ENCODE results near the gene ZNF512B.
"Not testable (repeated sequence)": the region's sequence is repeated elsewhere in the genome, so short reads cannot be mapped to it uniquely, and the experiment has no call there.

The ZNF512B gene

GRCh38 chr20:63932606-63933160, 37.0 kb downstream of the ZNF512B start:
- no peak for DNase-seq

DNA sequence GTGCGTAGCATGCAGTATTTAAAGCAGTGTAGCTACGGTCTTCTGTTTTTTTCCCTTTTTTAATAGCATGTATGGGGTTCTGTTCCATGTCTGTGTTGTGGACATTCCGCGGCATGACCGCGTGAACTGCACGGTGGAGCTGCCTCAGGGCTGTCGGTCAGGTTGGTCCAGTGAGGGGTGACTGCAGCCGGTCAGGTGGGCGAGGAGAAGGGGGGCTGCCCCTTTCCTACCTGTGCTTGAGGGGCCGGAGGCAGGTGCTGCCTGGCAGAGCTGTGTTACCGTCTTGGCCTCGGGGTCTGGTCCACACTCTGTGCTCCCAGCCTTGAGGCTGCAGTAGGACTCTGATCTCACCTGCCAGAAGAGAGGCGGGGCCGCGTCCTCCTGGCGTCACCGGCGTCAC, 38.0 kb downstream of the ZNF512B start:
- no peak for DNase-seq

GRCh38 chr20:63930971-63931553, 38.7 kb downstream of the ZNF512B start:
- no peak for DNase-seq

DNA sequence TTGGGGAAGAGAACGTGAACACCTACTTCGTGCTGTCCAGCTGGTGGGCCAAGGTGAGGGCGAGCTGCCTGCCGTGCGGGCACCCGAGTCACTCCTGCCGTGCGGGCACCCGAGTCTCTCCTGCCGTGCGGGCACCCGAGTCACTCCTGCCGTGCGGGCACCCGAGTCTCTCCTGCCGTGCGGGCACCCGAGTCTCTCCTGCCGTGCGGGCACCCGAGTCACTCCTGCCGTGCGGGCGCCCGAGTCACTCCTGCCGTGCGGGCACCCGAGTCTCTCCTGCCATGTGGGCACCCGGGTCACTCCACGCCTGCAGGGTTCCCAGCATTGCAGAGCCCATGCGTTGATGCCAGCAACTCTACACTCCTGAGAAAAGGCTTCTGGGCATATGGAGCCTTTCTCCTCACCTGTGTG, 40.3 kb downstream of the ZNF512B start:
- not testable (repeated sequence) for DNase-seq

GRCh38 chr20:63929071-63929470, 40.7 kb downstream of the ZNF512B start:
- DNase-seq, result no peak

DNA sequence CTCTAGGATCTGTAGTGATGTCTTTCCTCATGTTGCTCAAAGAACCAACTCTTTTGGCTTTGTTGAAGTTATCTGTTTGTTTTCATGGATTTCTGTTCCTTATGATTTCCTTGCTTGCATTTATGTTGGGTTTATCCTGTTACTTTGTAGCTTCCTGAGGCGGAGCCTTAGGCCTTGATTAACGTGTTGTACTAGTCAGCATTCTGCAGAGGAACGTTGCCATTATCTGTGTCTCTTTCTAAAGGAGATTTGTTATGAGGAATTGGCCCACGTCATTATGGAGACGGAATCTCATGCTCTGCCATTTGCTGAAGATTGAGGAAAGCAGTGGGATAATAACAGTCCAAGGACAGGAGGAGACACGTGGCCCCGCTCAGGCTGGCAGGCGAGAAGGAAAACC, 43.4 kb downstream of the ZNF512B start:
- DNase-seq, result no peak

GRCh38 chr20:63924241-63924640, 45.5 kb downstream of the ZNF512B start:
- no peak for DNase-seq

GRCh38 chr20:63923651-63924050, 46.1 kb downstream of the ZNF512B start:
- no peak for DNase-seq

DNA sequence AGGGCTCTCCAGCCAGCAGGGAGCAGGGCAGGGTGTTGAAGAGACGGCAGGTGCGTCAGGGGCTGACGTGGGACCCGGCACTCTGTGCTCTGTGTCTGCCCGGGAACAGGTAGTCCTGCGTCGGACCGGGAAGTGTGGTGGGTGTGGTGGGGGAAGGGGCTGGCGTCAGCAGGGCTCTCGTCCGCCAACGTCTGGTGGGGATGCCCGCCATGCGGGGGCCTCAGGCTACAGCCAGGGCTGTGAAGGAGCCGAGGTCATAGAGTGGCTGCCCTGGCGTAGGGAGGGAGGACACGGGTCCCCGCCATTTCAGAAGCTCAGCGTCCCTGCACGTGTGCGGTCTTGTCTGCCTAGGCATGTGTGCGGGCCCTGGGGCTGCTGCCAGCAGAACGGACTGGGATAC, 49.5 kb downstream of the ZNF512B start:
- no peak for DNase-seq

GRCh38 chr20:63919130-63919529, 50.6 kb downstream of the ZNF512B start:
- DNase-seq, result no peak

DNA sequence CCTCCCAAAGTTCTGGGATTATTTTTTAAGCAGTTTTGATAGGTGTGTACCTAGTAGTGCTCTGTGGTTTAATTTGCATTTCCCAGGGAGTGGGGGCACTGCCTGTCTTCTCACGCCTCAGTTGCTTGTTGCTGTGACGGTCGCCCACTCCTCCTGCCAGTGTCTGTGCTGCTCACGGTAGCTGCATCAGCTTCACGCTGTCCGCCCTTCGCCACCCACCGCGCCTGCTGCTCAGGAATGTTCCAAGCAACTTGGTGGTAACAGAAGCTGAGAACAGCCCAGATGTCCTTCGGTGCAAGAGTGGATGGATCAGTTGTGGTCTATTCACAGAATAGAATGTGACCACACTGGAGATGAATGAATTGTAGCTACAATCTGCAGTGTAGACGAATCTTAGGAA, 51.9 kb downstream of the ZNF512B start:
- DNase-seq, result no peak

DNA sequence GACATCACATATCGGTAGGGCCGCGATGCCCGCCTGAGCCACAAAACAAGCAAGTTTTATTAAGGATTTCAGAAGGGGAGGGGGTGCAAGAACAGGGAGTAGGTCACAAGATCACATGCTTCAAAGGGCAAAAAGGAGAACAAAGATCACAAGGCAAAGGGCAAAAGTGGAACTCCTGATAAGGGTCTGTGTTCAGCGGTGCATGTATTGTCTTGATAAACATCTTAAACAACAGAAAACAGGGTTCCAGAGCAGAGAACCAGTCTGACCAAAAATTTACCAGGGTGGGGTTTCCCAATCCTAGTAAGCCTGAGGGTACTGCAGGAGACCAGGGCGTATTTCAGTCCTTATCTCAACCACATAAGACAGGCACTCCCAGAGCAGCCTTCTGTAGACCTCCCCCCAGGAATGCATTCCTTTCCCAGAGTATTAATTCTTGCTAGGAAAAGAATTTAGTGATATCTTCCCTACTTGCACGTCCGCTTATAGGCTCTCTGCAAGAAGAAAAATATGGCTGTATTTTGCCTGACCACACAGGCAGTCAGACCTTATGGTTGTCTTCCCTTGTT, 53.3 kb downstream of the ZNF512B start:
- not testable (repeated sequence) for DNase-seq

DNA sequence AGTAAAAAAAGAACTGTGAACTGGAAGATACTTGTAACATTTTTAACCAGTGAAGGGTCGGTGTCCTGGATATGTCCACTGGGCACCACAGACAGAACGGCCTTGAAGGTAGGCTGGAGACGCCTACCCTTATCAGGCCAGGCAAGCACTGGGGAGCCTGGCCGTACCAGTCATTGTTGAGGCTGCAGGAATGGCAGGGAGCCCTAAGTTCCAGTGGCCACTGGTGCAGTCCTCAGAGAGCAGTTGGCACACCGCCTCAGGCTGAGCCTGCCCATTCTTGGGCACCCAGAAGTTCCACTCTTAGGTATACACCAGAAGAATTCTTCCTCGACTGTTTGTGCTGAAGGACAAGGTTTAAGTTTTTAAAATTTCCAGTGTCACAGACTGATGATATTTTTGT, 54.3 kb downstream of the ZNF512B start:
- DNase-seq, result no peak

GRCh38 chr20:63913768-63914167, 56.0 kb downstream of the ZNF512B start:
- DNase-seq, result no peak

- no peak for DNase-seq
Observed at GRCh38 chr20:63911176-63911575, 58.6 kb downstream of the ZNF512B start.

DNA sequence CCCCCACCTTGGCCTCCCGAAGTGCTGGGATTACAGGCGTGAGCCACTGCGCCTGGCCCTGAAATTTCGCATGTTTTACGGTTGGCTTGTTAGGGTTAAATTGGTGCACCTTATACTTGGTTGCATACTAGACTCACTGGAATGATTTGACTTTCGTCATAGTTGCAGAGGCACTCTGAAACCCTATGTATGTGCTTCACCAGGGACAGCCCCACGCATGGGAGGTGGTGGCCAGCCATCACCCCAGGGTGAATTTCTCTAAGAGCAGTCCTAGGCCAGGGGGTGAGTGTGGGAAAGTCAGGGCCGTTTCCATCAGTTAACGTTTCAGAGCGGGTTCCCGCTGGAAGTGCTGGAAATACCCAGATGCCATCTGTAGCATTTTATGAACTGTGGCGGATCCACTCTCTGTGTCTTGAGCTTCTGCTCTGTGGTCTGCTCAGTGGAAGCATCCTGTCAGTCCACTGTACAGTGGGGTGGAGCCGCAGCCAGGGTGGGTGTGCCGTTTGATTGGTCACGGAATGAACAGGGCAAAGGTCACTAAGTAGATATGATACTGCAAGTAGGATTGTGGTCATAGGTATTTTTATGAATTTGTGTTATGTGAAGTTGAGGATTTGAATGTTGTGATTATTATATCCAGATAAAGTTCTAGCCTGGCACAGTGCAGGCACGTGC, 61.6 kb downstream of the ZNF512B start:
- no peak for DNase-seq
